ENCODE results near the gene SLC7A11.

SLC7A11 gene

GRCh38 chr4:138248058-138248457, 5.9 kb upstream of the SLC7A11 start:
- no peak overlapping the region for H3K4me3 ChIP-seq (ENCODE audit: low read depth, low read length)
- no peak for DNase-seq (ENCODE audit: low read depth)
- TF ChIP-seq CTCF (IDR thresholded peaks at IDR 0.05; ENCODE audit: insufficient read depth, low read depth, low read length, missing control alignments), result no peak

GRCh38 chr4:138247643-138248042, 5.5 kb upstream of the SLC7A11 start:
- H3K4me3 ChIP-seq (ENCODE audit: low read depth, low read length), result no peak overlapping the region
- no peak for DNase-seq (ENCODE audit: low read depth)
- TF ChIP-seq CTCF (IDR thresholded peaks at IDR 0.05; ENCODE audit: insufficient read depth, low read depth, low read length, missing control alignments), result no peak

- no peak for DNase-seq (ENCODE audit: low read depth)
- no peak for TF ChIP-seq CTCF (IDR thresholded peaks at IDR 0.05; ENCODE audit: insufficient read depth, low read depth, low read length, missing control alignments)
- H3K4me3 ChIP-seq (ENCODE audit: low read depth, low read length), result peak overlapping the region; percentile 55; the same call in 1 of the 2 replicates
Measured at GRCh38 chr4:138243369-138243768, 1.2 kb upstream of the SLC7A11 start.

- peak overlapping the region; percentile 55 for H3K4me3 ChIP-seq (ENCODE audit: low read depth, low read length)
- no peak for TF ChIP-seq CTCF (IDR thresholded peaks at IDR 0.05; ENCODE audit: insufficient read depth, low read depth, low read length, missing control alignments)
- peak; percentile 27 for DNase-seq (ENCODE audit: low read depth)
Measured at GRCh38 chr4:138242834-138243156, 646 bp upstream of the SLC7A11 start.

GRCh38 chr4:138241281-138242075, 671 bp downstream of the SLC7A11 start:
- H3K4me3 ChIP-seq (ENCODE audit: low read depth, low read length), result peak overlapping the region; percentile 55
- DNase-seq (ENCODE audit: low read depth), result peak; percentile 33
- no peak for TF ChIP-seq CTCF (IDR thresholded peaks at IDR 0.05; ENCODE audit: insufficient read depth, low read depth, low read length, missing control alignments)

GRCh38 chr4:138239491-138239890, 2.7 kb downstream of the SLC7A11 start:
- TF ChIP-seq CTCF (IDR thresholded peaks at IDR 0.05; ENCODE audit: insufficient read depth, low read depth, low read length, missing control alignments), result no peak
- no peak for DNase-seq (ENCODE audit: low read depth)
- peak overlapping the region; percentile 27; the same call in 1 of the 2 replicates for H3K4me3 ChIP-seq (ENCODE audit: low read depth, low read length)
